Osteocyte (in vitro differentiated cells): Measurements from ENCODE around the gene SMIM36. TPM values are rescaled to one million over a fixed set of nuclear protein-coding genes. Genes with fewer than 3 reads are reported as not detected.

Source experiments
- DNase-seq: peaks from one replicate; pipeline ENCODE4 v3.0.0; 2021; ENCODE audit warnings: mixed read lengths; ENCODE audit not compliant: unreplicated experiment; ENCODE audit errors: extremely low spot score
- H3K27ac Mint-ChIP-seq: one replicate; pipeline ENCODE4 v1.8.0; 2021; ENCODE audit warnings: mild to moderate bottlenecking, mixed read lengths; ENCODE audit not compliant: unreplicated experiment
- H3K27me3 Mint-ChIP-seq: one replicate; pipeline ENCODE4 v1.8.0; 2021; ENCODE audit warnings: mixed read lengths; ENCODE audit not compliant: unreplicated experiment
- H3K36me3 Mint-ChIP-seq: one replicate; pipeline ENCODE4 v1.8.0; 2021; ENCODE audit warnings: mixed read lengths; ENCODE audit not compliant: unreplicated experiment
- H3K4me1 Mint-ChIP-seq: one replicate; pipeline ENCODE4 v1.8.0; 2021; ENCODE audit warnings: mixed read lengths; ENCODE audit not compliant: unreplicated experiment
- H3K4me3 Mint-ChIP-seq: one replicate; pipeline ENCODE4 v1.8.0; 2021; ENCODE audit warnings: mild to moderate bottlenecking, moderate library complexity, mixed read lengths; ENCODE audit not compliant: unreplicated experiment
- H3K9me3 Mint-ChIP-seq: one replicate; pipeline ENCODE4 v1.8.0; 2021; ENCODE audit warnings: mixed read lengths; ENCODE audit not compliant: unreplicated experiment
- total RNA-seq: library from RNA; stranded (reverse); gene quantifications from 2 replicates; pipeline ENCODE4 v1.2.1, GENCODE V29; 2021
- TF ChIP-seq, protein P1 (sequence below): fragments of 200-600 bp; sonication (generic); IDR thresholded peaks from 2 replicates; pipeline ENCODE4 v1.5.0; 2021; ENCODE audit warnings: antibody characterized with exemption, mild to moderate bottlenecking, moderate library complexity

The SMIM36 gene
- total RNA-seq, 1 donor from 2014 or later: not detected

DNA sequence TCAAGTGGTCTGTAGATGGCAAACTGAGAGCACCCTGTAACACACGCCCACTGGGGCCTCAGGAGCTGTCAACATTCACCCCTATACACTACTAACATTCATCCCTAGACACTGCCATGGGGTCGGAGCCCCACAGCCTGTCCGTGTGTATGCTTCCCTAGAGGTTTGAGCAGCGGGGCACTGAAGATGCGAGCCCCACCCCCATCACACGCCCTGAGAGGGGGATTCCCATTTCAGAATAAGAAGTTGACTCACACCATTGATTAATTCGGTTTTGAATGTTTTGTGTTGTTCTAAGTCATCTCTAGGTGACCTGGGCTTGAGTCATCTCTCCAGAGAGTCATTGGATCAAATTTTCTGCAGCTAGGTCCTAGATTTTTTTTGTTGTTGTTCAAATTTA, 52.3 kb downstream of the SMIM36 start:
- TF ChIP-seq, protein P1, sequence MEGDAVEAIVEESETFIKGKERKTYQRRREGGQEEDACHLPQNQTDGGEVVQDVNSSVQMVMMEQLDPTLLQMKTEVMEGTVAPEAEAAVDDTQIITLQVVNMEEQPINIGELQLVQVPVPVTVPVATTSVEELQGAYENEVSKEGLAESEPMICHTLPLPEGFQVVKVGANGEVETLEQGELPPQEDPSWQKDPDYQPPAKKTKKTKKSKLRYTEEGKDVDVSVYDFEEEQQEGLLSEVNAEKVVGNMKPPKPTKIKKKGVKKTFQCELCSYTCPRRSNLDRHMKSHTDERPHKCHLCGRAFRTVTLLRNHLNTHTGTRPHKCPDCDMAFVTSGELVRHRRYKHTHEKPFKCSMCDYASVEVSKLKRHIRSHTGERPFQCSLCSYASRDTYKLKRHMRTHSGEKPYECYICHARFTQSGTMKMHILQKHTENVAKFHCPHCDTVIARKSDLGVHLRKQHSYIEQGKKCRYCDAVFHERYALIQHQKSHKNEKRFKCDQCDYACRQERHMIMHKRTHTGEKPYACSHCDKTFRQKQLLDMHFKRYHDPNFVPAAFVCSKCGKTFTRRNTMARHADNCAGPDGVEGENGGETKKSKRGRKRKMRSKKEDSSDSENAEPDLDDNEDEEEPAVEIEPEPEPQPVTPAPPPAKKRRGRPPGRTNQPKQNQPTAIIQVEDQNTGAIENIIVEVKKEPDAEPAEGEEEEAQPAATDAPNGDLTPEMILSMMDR: no peak
- Mint-ChIP-seq H3K27ac (no peak overlapping the region), H3K27me3 (no peaks in the 10 kb centered on the region), H3K9me3 (no peaks in the 10 kb centered on the region), H3K36me3 (no peaks in the 10 kb centered on the region), H3K4me1 (no peaks in the 10 kb centered on the region), H3K4me3 (no peak overlapping the region)
- no peak for DNase-seq

DNA sequence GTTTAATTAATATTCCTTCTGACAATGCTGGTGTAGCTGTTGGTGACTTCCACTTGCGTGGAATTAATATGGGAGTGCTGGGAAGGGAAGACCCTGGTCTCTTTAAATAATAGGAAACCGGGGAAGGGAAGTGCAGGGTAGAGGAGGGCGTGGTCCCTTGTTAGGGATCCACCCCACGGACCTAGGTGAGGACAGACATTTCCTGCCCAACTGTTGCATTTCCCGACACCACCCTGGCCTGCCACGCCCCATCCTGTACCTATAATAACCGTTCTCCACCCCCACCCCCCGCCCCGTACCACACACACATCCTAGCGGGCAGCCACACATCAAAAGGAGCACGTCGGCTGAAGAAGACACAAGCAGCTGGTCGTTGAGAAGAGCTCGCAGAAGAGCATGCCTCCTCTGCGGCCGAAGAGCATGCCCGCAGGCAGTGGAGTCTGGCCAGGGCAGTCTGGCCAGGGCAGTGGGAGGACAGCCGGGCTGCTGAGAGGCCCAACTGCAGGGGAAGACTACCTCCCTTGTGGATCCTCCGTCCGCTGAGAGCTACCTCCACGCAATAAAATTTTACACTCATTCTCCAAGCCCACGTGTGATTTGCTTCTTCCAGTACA, 52.9 kb downstream of the SMIM36 start:
- H3K9me3 Mint-ChIP-seq: no peaks in the 10 kb centered on the region
- DNase-seq: no peak
- TF ChIP-seq, protein P1: no peak
- no peak overlapping the region for H3K27ac Mint-ChIP-seq
- no peaks in the 10 kb centered on the region for H3K36me3 Mint-ChIP-seq
- no peak overlapping the region for H3K4me3 Mint-ChIP-seq
- H3K4me1 Mint-ChIP-seq: no peaks in the 10 kb centered on the region
- H3K27me3 Mint-ChIP-seq: no peaks in the 10 kb centered on the region

DNA sequence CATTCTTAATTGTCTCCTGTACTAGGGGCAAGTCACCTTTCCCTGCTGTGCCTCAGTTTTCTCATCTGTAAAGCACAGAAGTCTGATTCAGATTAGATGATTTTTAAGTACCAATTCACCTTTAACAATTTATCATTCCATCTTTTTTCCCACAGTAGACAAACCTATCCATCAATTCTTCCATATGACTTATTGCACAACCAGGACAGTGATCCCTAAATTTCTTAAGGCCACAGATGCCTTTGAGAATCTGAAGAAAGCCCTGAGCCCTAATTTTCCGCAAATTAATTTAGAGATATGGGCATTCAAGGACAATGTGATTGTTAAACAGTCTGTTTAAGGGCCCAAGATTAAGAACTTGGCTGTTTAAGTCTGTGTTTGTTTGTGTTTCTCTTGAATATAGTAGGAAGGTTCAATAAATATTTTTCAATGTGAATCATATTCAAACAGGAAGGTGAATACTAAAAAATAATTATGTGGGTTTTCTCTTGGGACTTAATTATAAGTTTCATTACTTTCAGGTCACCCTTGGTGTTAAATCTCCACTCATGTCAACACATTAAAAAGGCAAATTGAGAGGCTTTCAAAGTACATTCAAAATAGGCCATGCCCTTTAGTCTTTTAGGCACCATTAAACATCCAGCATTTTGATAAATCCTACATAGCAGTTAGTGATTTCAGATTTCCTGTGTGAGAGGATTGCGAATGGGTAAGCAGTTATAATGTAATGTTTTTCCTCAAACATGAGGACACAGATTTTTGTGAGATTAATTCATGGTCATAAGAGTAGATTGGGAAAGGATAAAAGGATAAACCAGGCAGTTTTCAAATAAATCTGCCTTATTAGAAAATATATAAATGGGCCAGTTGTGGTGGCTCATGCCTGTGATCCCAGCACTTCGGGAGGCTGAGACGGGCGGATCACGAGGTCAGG, 54.7 kb downstream of the SMIM36 start:
- peaks cover 7% of the 10 kb centered on the region for H3K4me1 Mint-ChIP-seq
- DNase-seq: no peak
- H3K4me3 Mint-ChIP-seq: no peak overlapping the region
- no peak overlapping the region for H3K27ac Mint-ChIP-seq
- no peaks in the 10 kb centered on the region for H3K36me3 Mint-ChIP-seq
- no peaks in the 10 kb centered on the region for H3K9me3 Mint-ChIP-seq
- TF ChIP-seq, protein P1: no peak
- H3K27me3 Mint-ChIP-seq: no peaks in the 10 kb centered on the region

DNA sequence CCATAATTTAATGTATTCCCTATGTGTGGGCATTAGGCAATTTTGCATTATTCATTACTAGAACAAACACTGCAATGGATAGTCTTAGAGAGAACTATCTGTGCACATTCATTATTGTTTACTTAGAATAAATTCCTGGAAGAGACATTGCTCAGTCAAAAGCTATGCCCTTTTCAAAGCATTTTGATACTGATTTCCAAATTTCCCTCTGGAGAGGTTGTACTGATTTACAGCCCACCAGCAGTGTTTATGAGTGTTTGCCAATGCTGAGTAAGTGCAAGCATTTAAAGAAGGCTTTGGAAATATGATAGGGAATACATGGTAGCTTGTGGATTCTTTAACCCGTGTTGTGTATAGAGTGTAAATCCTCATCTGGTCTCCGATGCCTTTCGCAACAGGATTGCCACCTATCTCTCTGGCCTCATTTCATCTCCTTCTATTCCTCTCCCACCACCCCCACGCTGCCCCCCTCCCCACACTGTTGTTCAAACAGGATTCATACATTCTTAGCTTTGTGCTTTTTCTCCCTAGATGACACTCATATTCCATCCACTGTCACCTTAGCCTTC, 56.3 kb downstream of the SMIM36 start:
- no peak overlapping the region for H3K27ac Mint-ChIP-seq
- no peak for DNase-seq
- H3K4me1 Mint-ChIP-seq: peaks cover 10% of the 10 kb centered on the region
- TF ChIP-seq, protein P1: no peak
- H3K27me3 Mint-ChIP-seq: no peaks in the 10 kb centered on the region
- H3K4me3 Mint-ChIP-seq: no peak overlapping the region
- no peaks in the 10 kb centered on the region for H3K9me3 Mint-ChIP-seq
- H3K36me3 Mint-ChIP-seq: no peaks in the 10 kb centered on the region
